Measurements from ENCODE around the gene TCEA3. TPM values are rescaled to one million over a fixed set of nuclear protein-coding genes. Genes with fewer than 3 reads are reported as not detected.

TCEA3 gene
- total RNA-seq, 1 donor from 2014 or later, result 4.0 TPM

DNA sequence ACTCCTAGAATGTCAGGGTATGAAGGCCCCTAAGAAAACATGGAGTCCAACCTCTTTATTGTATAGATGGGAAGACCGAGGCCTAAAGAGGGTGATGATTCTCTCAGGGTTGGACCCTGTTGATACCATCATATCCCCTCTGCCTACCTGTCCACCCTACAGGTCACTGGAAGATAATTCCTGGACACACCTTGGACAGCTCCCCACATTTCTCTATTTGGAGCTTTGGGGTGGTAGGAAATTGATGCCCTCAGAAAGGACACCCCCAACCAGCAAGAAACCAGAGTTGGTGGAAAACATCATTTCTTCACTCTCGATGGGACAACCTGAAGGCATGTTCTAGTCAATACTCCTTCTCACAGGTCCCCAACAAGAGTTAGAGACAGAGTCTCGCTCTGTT, 3.0 kb upstream of the TCEA3 start:
- no peak for TF ChIP-seq CTCF (IDR thresholded peaks at IDR 0.05)
- no peaks in the 10 kb centered on the region for H3K27me3 Mint-ChIP-seq (ENCODE audit: unreplicated experiment)

DNA sequence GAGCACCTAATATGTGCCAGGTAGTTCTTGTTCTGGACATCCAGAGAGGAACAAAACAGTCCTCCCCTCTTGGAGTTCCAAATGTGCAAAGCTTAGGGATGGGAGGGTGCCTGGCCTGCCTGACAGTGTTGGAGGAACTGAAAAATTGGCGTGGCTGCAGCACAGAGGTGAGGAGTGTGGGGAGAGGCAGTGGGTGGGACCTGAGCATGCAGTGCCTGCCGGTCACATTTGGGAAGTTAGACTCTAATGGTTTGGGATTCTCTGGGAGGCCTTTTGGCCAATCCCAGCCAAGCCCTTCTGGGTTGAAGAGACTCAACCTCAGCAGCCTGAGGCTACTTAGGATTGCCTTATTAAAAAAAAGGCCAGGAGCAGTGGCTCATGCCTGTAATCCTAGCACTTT, 2.3 kb upstream of the TCEA3 start:
- H3K27me3 Mint-ChIP-seq (ENCODE audit: unreplicated experiment), result no peaks in the 10 kb centered on the region
- no peaks in the 10 kb centered on the region for H3K9me3 Mint-ChIP-seq (ENCODE audit: unreplicated experiment)
- no peak overlapping the region for H3K4me3 Mint-ChIP-seq (ENCODE audit: unreplicated experiment)
- no peak for DNase-seq (ENCODE audit: extremely low spot score, unreplicated experiment)
- TF ChIP-seq CTCF (IDR thresholded peaks at IDR 0.05), result no peak
- H3K4me1 Mint-ChIP-seq (ENCODE audit: unreplicated experiment), result peaks cover 23% of the 10 kb centered on the region
- no peak overlapping the region for H3K27ac Mint-ChIP-seq (ENCODE audit: unreplicated experiment)
- peaks cover 20% of the 10 kb centered on the region for H3K36me3 Mint-ChIP-seq (ENCODE audit: unreplicated experiment)

More for the DNA sequence above, 3.0 kb upstream of the TCEA3 start:
- no peak overlapping the region for H3K27ac Mint-ChIP-seq (ENCODE audit: unreplicated experiment)
- no peak overlapping the region for H3K4me3 Mint-ChIP-seq (ENCODE audit: unreplicated experiment)
- no peaks in the 10 kb centered on the region for H3K9me3 Mint-ChIP-seq (ENCODE audit: unreplicated experiment)
- peaks cover 16% of the 10 kb centered on the region for H3K4me1 Mint-ChIP-seq (ENCODE audit: unreplicated experiment)
- H3K36me3 Mint-ChIP-seq (ENCODE audit: unreplicated experiment), result peaks cover 24% of the 10 kb centered on the region
- no peak for DNase-seq (ENCODE audit: extremely low spot score, unreplicated experiment)

DNA sequence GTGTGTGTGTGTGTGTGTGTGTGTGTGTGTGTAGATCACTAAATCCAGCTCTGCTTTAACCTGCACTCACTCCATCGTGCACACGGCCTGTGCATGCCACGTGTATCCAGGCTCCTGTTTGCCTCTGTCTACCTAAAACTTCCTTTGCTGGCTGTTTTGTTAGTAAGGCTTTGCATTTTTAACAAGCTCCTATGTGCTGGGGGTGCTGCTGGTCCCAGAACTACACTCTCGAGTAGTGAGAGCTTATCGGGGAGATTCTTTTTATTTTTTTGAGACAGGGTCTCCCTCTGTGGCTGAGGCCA, 596 bp upstream of the TCEA3 start:
- H3K36me3 Mint-ChIP-seq (ENCODE audit: unreplicated experiment), result peaks cover 16% of the 10 kb centered on the region
- H3K4me3 Mint-ChIP-seq (ENCODE audit: unreplicated experiment), result peak overlapping the region; percentile 70
- H3K9me3 Mint-ChIP-seq (ENCODE audit: unreplicated experiment), result no peaks in the 10 kb centered on the region
- no peak for TF ChIP-seq CTCF (IDR thresholded peaks at IDR 0.05)
- no peak overlapping the region for H3K27ac Mint-ChIP-seq (ENCODE audit: unreplicated experiment)
- H3K4me1 Mint-ChIP-seq (ENCODE audit: unreplicated experiment), result peaks cover 24% of the 10 kb centered on the region
- DNase-seq (ENCODE audit: extremely low spot score, unreplicated experiment), result no peak
- no peaks in the 10 kb centered on the region for H3K27me3 Mint-ChIP-seq (ENCODE audit: unreplicated experiment)

- Mint-ChIP-seq H3K36me3 (ENCODE audit: unreplicated experiment) (peaks cover 13% of the 10 kb centered on the region), H3K4me1 (ENCODE audit: unreplicated experiment) (peaks cover 24% of the 10 kb centered on the region), H3K27me3 (ENCODE audit: unreplicated experiment) (no peaks in the 10 kb centered on the region), H3K27ac (ENCODE audit: unreplicated experiment) (peak overlapping the region; percentile 23), H3K9me3 (ENCODE audit: unreplicated experiment) (no peaks in the 10 kb centered on the region), H3K4me3 (ENCODE audit: unreplicated experiment) (peak overlapping the region; percentile 59)
- DNase-seq (ENCODE audit: extremely low spot score, unreplicated experiment), result no peak
- no peak for TF ChIP-seq CTCF (IDR thresholded peaks at IDR 0.05)
These were observed 894 bp downstream of the TCEA3 start for GRCh38 chr1:23423415-23424292.

- Mint-ChIP-seq H3K27me3 (ENCODE audit: unreplicated experiment) (no peaks in the 10 kb centered on the region), H3K27ac (ENCODE audit: unreplicated experiment) (peak overlapping the region; percentile 23), H3K4me1 (ENCODE audit: unreplicated experiment) (peaks cover 24% of the 10 kb centered on the region), H3K9me3 (ENCODE audit: unreplicated experiment) (no peaks in the 10 kb centered on the region), H3K36me3 (ENCODE audit: unreplicated experiment) (peaks cover 8% of the 10 kb centered on the region), H3K4me3 (ENCODE audit: unreplicated experiment) (no peak overlapping the region)
- no peak for TF ChIP-seq CTCF (IDR thresholded peaks at IDR 0.05)
- no peak for DNase-seq (ENCODE audit: extremely low spot score, unreplicated experiment)
These were observed 1.6 kb downstream of the TCEA3 start for GRCh38 chr1:23422941-23423340.
